Measurements from ENCODE around the gene LAGE3. TPM values are rescaled to one million over a fixed set of nuclear protein-coding genes. Genes with fewer than 3 reads are reported as not detected.

The LAGE3 gene
- total and polyA plus RNA-seq, 2 of the 13 experiments (the other 11 are each of a cell fraction or from before 2014, with no cell fraction given): 7.6 to 12.7 TPM

DNA sequence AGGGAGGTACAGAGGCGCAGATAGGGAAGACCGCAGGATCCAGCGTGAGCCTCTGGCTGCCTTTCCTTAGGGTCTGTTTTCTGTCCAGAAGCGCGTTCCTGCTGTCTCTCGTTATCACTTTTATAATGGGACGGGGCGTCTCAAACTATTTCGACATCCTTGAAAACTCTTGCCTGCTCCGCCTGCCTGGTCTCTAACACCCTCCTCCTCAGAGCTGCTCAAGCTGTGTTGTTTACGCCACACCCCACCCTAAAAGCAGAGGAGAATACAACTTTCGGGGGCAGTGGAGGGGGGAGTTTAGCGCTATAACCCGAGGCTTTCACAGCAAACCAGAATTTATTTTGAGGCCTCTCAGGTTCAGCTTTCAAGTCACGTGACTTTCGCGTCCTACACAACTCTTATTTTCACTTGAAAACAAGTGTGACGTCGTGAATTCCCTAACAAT is 37.6 kb upstream of the LAGE3 start (continued):
- TF ChIP-seq, protein P1, sequence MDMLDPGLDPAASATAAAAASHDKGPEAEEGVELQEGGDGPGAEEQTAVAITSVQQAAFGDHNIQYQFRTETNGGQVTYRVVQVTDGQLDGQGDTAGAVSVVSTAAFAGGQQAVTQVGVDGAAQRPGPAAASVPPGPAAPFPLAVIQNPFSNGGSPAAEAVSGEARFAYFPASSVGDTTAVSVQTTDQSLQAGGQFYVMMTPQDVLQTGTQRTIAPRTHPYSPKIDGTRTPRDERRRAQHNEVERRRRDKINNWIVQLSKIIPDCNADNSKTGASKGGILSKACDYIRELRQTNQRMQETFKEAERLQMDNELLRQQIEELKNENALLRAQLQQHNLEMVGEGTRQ (IDR thresholded peaks at IDR 0.05; ENCODE audit: low read depth, low read length): peak; percentile 68; the same call in 1 of the 2 replicates
- TF ChIP-seq, protein P1 (CRISPR knock-in tag; IDR thresholded peaks at IDR 0.05; ENCODE audit: borderline replicate concordance): 0 out of 2 replicates have a peak, but pooled peaks have one; percentile 50
- TF ChIP-seq, protein P2, sequence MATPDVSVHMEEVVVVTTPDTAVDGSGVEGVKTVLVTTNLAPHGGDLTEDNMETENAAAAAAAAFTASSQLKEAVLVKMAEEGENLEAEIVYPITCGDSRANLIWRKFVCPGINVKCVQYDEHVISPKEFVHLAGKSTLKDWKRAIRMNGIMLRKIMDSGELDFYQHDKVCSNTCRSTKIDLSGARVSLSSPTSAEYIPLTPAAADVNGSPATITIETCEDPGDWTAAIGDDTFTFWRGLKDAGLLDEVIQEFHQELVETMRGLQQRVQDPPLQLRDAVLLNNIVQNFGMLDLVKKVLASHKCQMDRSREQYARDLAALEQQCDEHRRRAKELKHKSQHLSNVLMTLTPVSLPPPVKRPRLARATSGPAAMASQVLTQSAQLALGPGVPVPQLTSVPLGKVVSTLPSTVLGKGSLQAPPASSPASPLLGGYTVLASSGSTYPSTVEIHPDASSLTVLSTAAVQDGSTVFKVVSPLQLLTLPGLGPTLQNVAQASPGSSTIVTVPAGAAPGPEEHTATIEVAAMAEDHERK (CRISPR knock-in tag; IDR thresholded peaks at IDR 0.05; ENCODE audit: low read depth): no peak
- TF ChIP-seq XRCC5 (optimal IDR thresholded peaks at IDR 0.05; ENCODE audit: low read length) (no peak), JUND (CRISPR knock-in tag; IDR thresholded peaks at IDR 0.05) (no peak), MEIS1 (CRISPR knock-in tag; IDR thresholded peaks at IDR 0.05; ENCODE audit: borderline replicate concordance) (no peak), ZNF670 (CRISPR knock-in tag; IDR thresholded peaks at IDR 0.05; ENCODE audit: borderline replicate concordance) (0 out of 2 replicates have a peak, but pooled peaks have one; percentile 56), ZNF496 (CRISPR knock-in tag; IDR thresholded peaks at IDR 0.05; ENCODE audit: insufficient replicate concordance) (no peak), PHF21A (CRISPR knock-in tag; IDR thresholded peaks at IDR 0.05) (no peak), ZNF879 (CRISPR knock-in tag; IDR thresholded peaks at IDR 0.05) (no peak), TGIF2 (CRISPR knock-in tag; IDR thresholded peaks at IDR 0.05) (no peak), ZNF138 (CRISPR knock-in tag; IDR thresholded peaks at IDR 0.05; ENCODE audit: low read depth) (no peak), HDAC2 (CRISPR knock-in tag; IDR thresholded peaks at IDR 0.05) (0 out of 2 replicates have a peak, but pooled peaks have one; percentile 7), PAF1 (CRISPR knock-in tag; IDR thresholded peaks at IDR 0.05) (no peak), ZNF12 (CRISPR knock-in tag; IDR thresholded peaks at IDR 0.05) (no peak), ZNF747 (CRISPR knock-in tag; IDR thresholded peaks at IDR 0.05; ENCODE audit: borderline replicate concordance) (no peak), PHF8 (CRISPR knock-in tag; IDR thresholded peaks at IDR 0.05) (peak; percentile 13; the same call in 1 of the 2 replicates), RAD51 (IDR thresholded peaks at IDR 0.05; ENCODE audit: borderline replicate concordance) (peak; percentile 88), ZNF558 (CRISPR knock-in tag; IDR thresholded peaks at IDR 0.05; ENCODE audit: borderline replicate concordance) (no peak)
- TF ChIP-seq, protein P3, sequence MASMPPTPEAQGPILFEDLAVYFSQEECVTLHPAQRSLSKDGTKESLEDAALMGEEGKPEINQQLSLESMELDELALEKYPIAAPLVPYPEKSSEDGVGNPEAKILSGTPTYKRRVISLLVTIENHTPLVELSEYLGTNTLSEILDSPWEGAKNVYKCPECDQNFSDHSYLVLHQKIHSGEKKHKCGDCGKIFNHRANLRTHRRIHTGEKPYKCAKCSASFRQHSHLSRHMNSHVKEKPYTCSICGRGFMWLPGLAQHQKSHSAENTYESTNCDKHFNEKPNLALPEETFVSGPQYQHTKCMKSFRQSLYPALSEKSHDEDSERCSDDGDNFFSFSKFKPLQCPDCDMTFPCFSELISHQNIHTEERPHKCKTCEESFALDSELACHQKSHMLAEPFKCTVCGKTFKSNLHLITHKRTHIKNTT (CRISPR knock-in tag; IDR thresholded peaks at IDR 0.05): no peak
- TF ChIP-seq, protein P4, sequence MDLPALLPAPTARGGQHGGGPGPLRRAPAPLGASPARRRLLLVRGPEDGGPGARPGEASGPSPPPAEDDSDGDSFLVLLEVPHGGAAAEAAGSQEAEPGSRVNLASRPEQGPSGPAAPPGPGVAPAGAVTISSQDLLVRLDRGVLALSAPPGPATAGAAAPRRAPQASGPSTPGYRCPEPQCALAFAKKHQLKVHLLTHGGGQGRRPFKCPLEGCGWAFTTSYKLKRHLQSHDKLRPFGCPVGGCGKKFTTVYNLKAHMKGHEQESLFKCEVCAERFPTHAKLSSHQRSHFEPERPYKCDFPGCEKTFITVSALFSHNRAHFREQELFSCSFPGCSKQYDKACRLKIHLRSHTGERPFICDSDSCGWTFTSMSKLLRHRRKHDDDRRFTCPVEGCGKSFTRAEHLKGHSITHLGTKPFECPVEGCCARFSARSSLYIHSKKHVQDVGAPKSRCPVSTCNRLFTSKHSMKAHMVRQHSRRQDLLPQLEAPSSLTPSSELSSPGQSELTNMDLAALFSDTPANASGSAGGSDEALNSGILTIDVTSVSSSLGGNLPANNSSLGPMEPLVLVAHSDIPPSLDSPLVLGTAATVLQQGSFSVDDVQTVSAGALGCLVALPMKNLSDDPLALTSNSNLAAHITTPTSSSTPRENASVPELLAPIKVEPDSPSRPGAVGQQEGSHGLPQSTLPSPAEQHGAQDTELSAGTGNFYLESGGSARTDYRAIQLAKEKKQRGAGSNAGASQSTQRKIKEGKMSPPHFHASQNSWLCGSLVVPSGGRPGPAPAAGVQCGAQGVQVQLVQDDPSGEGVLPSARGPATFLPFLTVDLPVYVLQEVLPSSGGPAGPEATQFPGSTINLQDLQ (CRISPR knock-in tag; IDR thresholded peaks at IDR 0.05): no peak
